Measurements from ENCODE around the gene UBE2Z. TPM values are rescaled to one million over a fixed set of nuclear protein-coding genes. Genes with fewer than 3 reads are reported as not detected.
A peak's percentile ranks its signal among the peaks of the same experiment; 100 is the strongest.
"Not testable (repeated sequence)": the region's sequence is repeated elsewhere in the genome, so short reads cannot be mapped to it uniquely, and the experiment has no call there.

Gene UBE2Z
- total RNA-seq = 10 to 100 TPM; 53.3 to 60.2 TPM
- long read RNA-seq, donor 1, transcript UBE2Z-201 (7 exons, 3,122 nt) = major isoform, 8 of 13 reads
- long read RNA-seq, donor 1, partial matches to known transcripts = 5 of 13 reads
- long read RNA-seq, donor 1, other reads (novel, unspliced or antisense) = 0 of 13 reads
- long read RNA-seq, donor 2, full-length matches to known transcripts = 42 of 63 reads
- long read RNA-seq, donor 2, partial matches to known transcripts = 3 of 63 reads
- long read RNA-seq, donor 2, other reads (novel, unspliced or antisense) = 18 of 63 reads

DNA sequence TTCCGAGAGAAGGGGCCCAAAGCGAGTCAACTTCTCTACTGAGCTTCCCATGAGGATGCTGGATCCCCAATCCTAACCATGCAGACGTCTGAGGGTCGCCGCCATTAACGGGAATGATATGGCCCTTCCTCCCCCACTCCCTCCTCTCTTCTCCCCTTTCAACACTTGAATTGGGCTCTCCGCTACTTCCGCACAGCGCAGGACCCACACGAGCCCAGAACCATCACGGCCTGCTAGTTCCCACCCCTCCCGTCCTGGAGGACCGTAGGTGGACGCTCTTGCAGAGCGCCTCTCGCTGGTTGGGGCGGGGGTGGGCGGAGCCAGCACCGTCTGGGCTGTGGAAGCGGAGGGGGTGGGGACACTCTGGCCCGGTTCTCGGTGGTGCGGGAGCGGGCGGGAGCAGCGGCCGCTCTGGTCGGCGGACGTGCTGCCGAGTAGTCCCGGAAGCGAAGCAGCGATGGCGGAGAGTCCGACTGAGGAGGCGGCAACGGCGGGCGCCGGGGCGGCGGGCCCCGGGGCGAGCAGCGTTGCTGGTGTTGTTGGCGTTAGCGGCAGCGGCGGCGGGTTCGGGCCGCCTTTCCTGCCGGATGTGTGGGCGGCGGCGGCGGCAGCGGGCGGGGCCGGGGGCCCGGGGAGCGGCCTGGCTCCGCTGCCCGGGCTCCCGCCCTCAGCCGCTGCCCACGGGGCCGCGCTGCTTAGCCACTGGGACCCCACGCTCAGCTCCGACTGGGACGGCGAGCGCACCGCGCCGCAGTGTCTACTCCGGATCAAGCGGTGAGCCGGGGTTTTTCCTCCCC, at the start of gene UBE2Z:
Gene UBE2Z, plus strand, starts transcription at position 361 of the 797 bp plus-strand sequence. Its CDS starts 97 bp downstream, at position 458.
- peak; percentile 98 for DNase-seq (ENCODE audit: low spot score)
- intact Hi-C loops (cut with DNase I) = loop anchor here in 1 of 2 donors (10.0 kb wide), 1 partner anchor 127 kb away; no protein-coding TSS in a partner anchor

DNA sequence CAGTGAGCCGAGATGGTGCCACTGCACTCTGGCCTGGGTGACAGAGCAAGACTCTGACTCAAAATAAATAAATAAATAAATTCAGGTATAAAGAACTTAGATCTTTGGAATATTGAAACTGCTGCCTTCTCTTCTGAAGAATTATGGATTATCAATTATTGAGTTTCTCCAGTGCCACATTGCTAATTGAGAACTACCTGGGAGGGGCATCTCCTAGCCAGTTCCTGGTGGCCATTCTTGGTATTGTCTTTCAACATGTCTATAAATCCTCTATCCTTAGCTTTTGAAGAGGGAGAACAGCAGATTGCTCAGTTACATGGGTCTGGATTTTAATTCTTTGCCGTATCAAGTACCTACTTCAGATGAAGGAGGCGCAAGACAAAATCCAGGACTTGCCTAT, 48.2 kb upstream of the UBE2Z start:
- DNase-seq (ENCODE audit: low spot score) = no peak
- intact Hi-C loops (cut with DNase I) = no loop called here

DNA sequence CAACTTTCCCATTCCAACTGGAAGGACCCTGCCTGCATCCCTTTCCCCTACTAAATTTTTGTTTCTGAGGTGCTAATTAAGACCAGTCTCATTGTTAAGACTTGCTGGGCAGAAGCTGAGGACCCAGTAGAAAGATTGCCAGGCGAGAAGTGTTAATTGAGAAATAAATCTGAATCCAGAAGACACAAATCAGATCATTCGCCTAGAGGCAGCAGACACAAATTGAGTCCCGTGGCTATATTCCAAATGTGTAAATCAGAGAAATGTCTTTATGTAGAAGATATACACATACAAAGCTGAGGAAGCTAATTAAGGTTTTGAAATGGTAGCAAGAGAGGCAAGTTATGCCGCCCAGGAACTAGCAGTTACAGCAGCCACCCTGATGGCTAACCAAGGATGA, 47.8 kb upstream of the UBE2Z start:
- intact Hi-C loops (cut with DNase I) = no loop called here

DNA sequence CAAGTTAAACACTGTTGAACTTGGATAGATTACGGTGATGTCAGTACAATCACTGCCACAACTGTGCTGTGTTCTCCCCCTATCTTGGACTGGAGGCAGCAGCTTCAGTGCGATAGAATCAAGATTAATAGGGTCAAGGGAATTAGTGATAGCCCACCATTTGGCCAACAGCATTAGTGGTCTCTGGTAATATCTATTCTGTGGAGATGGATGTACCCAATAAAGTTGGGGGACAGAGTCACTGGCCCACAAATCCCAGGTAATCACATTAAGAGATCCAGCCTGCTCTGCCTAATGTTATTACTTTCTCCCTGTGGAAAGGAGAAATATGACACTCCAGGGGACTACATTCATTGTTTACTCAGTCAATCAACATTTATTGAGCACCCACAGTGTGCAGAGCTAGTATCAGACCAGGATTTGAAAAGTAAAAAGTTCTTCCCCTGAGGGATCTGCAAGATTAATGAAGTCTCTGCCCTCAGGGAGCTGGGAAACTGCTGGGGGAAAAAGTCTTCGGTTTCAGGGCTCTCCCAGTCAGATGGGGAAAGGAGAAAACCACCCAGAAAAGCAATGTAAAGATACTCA, 39.2 kb upstream of the UBE2Z start:
- intact Hi-C loops (cut with DNase I) = no loop called here
- DNase-seq (ENCODE audit: low spot score) = no peak

More for the DNA sequence above, 47.8 kb upstream of the UBE2Z start:
- DNase-seq (ENCODE audit: low spot score) = no peak

DNA sequence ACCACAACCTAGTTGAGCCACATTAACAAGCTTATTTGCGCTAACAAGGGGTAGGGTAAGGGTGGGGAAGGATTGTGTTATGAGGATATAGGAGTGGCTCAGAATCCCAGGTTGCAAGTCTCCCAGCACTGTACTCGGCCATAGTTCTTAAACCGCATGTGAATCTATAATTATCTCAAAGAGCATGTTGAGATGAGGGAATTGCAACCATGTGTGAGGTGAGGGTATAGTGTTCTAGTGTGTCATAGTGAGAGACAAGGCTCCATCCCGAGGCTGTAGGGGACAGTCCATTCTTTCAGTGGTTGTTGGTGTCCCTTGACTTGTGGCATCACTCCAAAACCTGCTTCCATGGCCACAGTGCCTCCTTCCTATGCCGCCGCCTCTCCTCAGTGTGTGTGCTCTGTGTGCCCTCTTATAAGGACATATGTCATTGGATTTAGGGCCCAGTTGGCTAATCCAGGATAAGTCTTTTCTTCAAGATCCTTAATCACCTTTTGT, 38.3 kb upstream of the UBE2Z start:
- intact Hi-C loops (cut with DNase I) = loop anchor here in 1 of 2 donors (10.0 kb wide), 2 partner anchors 145 to 195 kb away; partner anchors contain the start of genes HOXB13, PRAC1 and PRAC2
- no peak for DNase-seq (ENCODE audit: low spot score)

DNA sequence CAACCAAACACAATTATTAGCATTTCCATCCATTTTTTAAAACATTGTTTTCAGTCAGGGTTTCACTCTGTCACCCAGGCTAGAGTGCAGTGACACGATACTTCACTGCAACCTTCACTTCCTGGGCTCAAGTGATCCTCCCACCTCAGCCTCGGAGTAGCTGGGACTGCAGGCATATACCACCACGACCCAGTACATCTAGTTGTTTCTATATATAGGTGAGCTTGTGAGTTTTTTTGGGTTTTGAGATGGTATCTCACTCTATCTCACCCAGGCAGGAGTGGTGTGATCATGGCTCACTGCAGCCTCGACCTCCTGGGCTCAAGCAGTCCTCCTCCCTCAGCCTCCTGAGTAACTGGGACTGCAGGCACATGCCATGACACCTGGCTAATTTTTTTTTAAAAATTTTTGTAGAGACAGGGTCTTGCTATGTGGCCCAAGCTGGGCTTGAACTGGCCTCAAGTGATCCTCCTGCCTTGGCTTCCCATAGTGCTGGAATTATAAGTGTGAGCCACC, 37.1 kb upstream of the UBE2Z start:
- DNase-seq (ENCODE audit: low spot score) = no peak
- intact Hi-C loops (cut with DNase I) = loop anchor here in 1 of 2 donors (10.0 kb wide), 2 partner anchors 146 to 196 kb away; partner anchors contain the start of genes HOXB13, PRAC1 and PRAC2

DNA sequence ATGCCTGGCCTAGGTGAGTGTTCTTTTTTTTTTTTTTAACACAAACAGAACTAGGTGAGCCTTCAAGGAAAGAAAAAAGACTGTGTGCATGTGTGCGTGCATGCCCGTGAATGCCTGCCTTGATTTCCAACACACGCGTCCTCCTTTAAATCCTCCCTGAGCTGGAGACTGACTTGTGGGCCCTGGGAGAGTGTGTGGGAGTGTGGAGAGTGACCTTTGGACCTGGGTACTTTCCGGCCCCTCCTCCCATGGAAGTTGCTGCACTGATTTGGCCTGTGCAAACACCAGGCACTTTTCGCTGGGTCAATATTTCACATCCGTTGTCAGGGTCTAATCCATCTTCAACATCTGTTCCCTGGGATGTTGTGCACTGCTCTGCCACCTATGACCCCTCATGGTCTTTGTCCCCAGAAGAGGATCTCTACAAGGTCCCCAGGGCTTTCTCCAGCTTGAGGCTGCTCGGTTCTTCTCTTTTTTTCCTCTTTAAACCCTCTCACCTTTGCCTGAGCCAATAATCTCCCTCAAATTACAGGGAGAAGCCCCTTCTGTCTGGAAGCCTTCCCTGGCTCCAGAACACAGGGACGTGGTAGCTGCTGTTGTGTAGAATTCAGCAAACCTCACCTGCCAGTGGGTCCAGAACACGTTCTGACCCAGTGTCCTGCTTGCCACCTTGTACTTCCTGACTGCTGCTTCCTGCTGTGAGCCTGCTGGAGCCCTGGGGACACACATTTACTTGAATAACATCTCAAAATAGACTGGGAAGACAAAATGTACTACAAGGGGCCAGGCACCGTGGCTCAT, 36.5 kb upstream of the UBE2Z start:
- DNase-seq (ENCODE audit: low spot score) = no peak
- intact Hi-C loops (cut with DNase I) = loop anchor here in 1 of 2 donors (10.0 kb wide), 2 partner anchors 147 to 197 kb away; partner anchors contain the start of genes HOXB13, PRAC1 and PRAC2

DNA sequence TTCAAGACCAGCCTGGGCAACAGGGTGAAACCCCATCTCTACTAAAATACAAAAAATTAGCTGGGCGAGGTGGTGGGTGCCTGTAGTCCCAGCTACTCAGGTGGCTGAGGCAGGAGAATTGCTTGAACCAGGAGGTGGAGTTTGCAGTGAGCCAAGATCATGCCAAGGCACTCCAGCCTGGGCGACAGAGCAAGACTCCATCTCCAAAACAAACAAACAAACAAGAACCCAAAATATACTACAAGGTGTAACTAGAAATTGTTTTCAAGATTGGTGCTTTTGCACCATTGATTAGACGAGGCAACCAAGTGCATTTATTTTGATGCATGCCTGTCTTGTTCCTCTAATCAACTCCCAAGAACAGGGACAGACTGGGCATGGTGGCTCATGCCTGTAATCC, 35.8 kb upstream of the UBE2Z start:
- DNase-seq (ENCODE audit: low spot score) = not testable (repeated sequence)
- intact Hi-C loops (cut with DNase I) = loop anchor here in 1 of 2 donors (10.0 kb wide), 2 partner anchors 148 to 198 kb away; partner anchors contain the start of genes HOXB13, PRAC1 and PRAC2

DNA sequence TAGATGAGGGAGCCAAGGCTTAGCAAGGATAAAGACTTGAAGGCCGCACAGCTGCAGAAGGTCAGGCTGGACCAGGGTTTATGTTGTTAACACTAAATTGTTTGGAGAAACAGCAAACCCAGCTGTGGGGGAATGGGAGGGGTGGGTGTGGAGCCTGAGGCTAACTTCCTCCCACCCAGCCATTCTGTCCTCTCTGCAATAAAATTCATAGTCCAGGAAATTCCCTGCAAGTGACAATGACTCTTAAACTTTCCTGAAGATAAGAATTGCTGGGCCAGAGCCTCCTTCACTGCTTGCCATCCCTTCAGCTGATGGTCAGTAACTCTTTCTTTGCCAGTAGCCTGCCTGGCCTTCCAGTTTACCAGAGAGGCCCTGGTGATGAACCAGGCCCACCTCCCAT, 35.0 kb upstream of the UBE2Z start:
- DNase-seq (ENCODE audit: low spot score) = no peak
- intact Hi-C loops (cut with DNase I) = loop anchor here in 1 of 2 donors (10.0 kb wide), 2 partner anchors 148 to 198 kb away; partner anchors contain the start of genes HOXB13, PRAC1 and PRAC2

DNA sequence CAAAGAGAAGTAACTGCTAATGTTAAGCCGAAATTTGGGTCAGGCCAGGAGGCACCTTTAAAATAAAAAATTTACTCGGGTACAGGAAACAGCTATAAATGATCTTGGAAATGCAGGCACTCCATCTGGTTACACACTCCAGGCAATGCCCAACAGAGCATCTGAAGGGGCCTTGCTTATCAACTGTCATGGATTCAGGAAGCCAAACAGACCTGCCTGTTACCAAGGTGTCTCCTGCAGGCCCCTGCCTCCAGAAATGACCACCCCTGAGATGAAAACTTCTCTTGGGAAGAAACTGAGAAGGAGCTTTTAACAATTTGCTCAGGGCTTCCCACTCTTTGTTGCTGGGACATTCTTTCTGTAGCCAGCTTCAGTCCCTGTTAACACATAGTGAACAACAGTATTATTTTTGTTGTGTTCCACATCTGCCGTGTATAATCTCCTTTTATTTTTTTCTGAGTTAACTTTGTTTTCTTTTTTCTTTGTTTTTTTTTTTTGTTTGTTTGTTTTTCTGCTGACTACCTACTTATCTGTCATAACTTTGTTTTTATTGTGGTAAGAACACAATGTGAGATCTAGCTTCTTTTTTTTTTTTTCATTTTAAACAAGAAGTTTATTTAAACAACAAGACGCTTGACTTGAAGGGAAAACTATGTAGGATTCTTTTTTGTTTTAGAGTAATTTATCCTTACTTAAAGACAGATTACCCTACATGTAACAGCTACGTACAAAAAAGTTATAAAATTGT, 34.3 kb upstream of the UBE2Z start:
- intact Hi-C loops (cut with DNase I) = loop anchor here in 1 of 2 donors (10.0 kb wide), 2 partner anchors 149 to 199 kb away; partner anchors contain the start of genes HOXB13, PRAC1 and PRAC2

DNA sequence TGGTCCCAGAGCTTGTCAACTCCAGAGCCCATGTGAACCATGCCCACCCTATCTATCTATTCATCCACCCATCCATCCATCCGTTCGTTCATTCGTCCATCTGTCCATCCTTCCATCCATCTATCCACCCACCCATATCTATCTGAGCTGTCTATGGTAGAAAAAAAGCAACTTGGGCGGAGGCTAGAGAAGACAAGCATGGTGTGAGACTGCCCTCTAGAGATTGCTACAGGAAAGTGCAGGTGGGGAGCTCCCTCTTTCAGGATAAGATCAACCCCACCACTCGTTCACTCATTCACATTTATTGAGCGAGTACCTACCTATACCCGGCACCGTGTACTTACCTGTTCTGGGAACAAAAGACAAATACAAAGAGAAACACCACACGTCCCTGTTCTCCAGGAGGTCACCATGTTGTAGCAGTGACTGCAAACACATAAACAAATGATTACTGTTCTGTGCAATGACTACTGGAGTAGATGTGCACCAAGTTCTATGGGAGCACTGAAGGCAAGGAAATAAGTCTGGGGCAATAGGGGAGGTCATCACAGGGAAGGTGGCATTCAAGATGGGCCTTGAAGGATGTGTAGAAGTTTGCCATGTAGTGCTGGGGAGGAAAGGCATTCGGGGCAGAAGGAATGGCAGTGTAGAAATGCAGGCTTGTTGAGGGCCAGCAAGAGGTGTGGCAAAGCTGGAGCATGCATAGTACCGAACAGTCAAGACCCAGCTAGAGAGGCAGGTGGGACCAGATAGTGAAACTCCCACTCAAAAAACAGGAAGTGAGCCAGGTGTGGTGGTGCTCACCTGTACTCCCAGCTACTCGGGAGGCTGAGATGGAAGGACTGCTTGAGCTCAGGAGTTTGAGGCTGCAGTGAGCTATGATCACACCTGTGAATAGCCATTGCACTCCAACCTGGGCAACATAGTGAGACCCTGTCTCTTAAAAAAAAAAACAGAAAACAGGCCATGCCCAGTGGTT, 29.0 kb upstream of the UBE2Z start:
- intact Hi-C loops (cut with DNase I) = loop anchor here (5.0 to 10.0 kb wide), 4 partner anchors 62 to 204 kb away; partner anchors contain the start of genes PRAC1 (in 2 of the 2), PRAC2 (in 2 of the 2), TTLL6 (in 2 of the 2) and HOXB13 (in 1 of the 2)

More for the DNA sequence above, 34.3 kb upstream of the UBE2Z start:
- DNase-seq (ENCODE audit: low spot score) = no peak

DNA sequence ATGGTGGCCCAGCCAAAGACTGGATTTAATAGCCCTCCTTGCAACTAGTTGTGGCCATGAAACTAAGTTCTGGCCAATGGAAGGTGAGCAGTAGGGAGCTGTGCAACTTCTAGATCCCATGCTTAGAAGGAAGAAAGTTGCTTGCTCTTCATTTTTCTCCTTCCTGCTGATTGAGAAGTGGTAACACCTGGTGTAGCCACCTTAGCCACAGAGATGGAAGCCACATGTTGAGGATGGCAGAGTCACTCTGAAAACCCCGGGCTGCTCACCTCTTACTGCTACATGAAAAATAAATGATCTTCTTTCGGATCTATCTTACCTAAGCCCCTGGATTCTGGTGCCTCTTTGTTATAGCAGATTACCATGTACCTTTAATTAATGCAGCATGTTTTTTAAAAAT, 25.9 kb upstream of the UBE2Z start:
- intact Hi-C loops (cut with DNase I) = loop anchor here (5.0 to 10.0 kb wide), 2 partner anchors 80 to 153 kb away; no protein-coding TSS in a partner anchor
- DNase-seq (ENCODE audit: low spot score) = no peak

More for the DNA sequence above, 29.0 kb upstream of the UBE2Z start:
- no peak for DNase-seq (ENCODE audit: low spot score)

DNA sequence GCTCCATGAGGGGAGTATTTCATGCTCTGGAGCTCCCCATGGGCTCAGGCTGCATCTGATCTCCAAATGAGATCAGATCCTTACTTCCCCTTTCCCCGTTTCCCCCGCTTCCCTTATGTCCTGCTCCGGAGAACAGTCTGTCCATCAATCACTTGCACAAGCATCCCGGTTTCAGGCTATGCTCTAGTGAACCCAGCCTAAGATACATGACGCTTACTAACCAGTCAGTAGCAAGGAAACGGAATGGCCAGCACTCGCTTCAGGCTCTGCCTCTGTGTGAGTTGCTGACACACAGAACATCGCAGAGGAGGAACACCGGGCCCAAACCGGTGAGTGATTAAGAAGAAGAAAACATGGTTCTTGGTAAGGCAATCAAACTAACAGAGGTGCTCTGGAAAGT, 25.0 kb upstream of the UBE2Z start:
- no peak for DNase-seq (ENCODE audit: low spot score)

DNA sequence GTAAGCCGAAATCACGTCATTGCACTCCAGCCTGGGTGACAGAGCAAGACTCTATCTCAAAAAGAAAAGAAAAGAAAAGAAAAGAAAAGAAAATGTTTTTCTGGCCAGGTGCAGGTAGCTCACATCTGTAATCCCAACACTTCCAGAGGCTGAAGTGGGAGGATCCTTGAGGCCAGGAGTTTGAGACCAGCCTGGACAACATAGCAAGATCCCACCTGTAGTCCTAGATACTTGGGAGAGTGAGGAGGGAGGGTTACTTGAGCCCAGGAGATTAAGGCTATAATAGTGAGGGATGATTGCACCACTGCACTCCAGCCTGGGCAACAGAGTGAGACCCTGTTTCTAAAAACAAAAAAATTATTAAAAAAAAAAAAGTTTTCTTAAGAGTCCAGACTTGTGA, 18.1 kb upstream of the UBE2Z start:
- intact Hi-C loops (cut with DNase I) = loop anchor here in 1 of 2 donors (5.0 kb wide), 1 partner anchor 302 kb away; no protein-coding TSS in a partner anchor
- DNase-seq (ENCODE audit: low spot score) = no peak

More for the DNA sequence above, 25.0 kb upstream of the UBE2Z start:
- intact Hi-C loops (cut with DNase I) = loop anchor here (5.0 to 10.0 kb wide), 2 partner anchors 81 to 152 kb away; no protein-coding TSS in a partner anchor

DNA sequence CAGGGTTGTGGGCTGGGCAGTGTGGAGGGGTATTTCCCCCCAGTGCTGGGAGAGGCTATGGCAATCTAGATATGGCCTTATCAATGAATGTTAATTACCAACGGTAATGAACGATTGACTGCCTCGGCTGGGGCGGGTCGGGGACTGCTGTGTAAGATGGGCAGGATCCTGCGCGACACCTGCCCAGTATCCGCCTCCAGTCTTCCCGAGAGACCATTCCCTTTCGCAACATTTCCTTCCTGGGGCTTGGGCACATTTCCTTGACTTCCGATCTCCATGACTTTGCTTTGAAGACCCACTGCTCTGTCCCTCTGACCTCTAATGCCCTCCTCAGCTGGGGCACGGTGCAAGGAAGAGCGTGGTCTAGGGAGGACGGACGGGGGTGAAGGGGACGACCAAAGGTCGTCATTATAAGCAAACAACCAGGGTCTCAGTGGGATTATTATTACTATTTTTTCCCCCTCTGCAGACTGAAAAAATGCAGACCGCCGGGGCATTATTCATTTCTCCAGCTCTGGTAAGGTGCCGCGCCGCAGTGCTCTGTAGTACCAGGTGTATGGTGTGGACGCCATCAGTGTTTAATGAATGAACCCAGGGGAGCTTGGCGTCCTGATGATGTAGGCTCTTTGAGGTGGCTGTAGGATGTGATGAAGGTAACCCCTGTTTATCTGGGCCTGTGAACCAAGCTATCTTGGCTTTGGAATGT, 15.1 kb upstream of the UBE2Z start:
- intact Hi-C loops (cut with DNase I) = loop anchor here in 1 of 2 donors (5.0 kb wide), 1 partner anchor 299 kb away; no protein-coding TSS in a partner anchor
- DNase-seq (ENCODE audit: low spot score) = peak; percentile 66

Data from posterior vena cava (tissue), 2 donors.